ENCODE data around the gene DNASE2.

GRCh38 chr19:12867120-12868099, 13.8 kb downstream of the DNASE2 start:
- TF ChIP-seq POLR2A (IDR thresholded peaks at IDR 0.05) (no peak), POLR2AphosphoS5 (IDR thresholded peaks at IDR 0.05; ENCODE audit: insufficient read depth in 1 of 2, low read depth in 1 of 2) (no peak)

Data from vagina (tissue), 2 donors.